GM12878 (cell line): ENCODE data around the gene TGFB3. TPM values are rescaled to one million over a fixed set of nuclear protein-coding genes. Genes with fewer than 3 reads are reported as not detected.

Experiments used
- EP300 ChIP-seq, 2 experiments: fragments of 150-350 bp in 1 of 2; IDR thresholded peaks; 2 replicates each; pipeline ENCODE4 v1.6.1; 2011 to 2012; ENCODE audit warnings: low read depth in 2 of 2, low read length in 2 of 2, borderline replicate concordance in 1 of 2, improper control_type of control experiment in 1 of 2, inconsistent platforms in 1 of 2; ENCODE audit not compliant: control insufficient read depth in 1 of 2
- NR2C1 ChIP-seq: fragments of 450-650 bp; IDR thresholded peaks from 2 replicates; pipeline ENCODE4 v1.6.1; 2017; ENCODE audit warnings: antibody characterized with exemption, mild to moderate bottlenecking, moderate library complexity
- SREBF2 ChIP-seq: IDR thresholded peaks from 2 replicates; pipeline ENCODE4 v1.6.1; 2012; ENCODE audit warnings: mild to moderate bottlenecking, low read length
- SUPT20H ChIP-seq: IDR thresholded peaks from 2 replicates; pipeline ENCODE4 v1.6.1; 2011; ENCODE audit warnings: low read depth, mild to moderate bottlenecking, low read length, moderate library complexity, borderline replicate concordance; ENCODE audit not compliant: control insufficient read depth
- polyA plus RNA-seq, 11 experiments: library from polyadenylated mRNA; depleted of rRNA in 4 of 11; unstranded in 6 of 11; stranded (reverse) in 5 of 11; fragments of >200 nt; fragmentation: Nextera tagmentation in 4 of 11; fragmentation: Illumina TruSeq in 1 of 11; extraction: Ambion mirVana in 4 of 11; extraction: Trizol in 1 of 11; gene quantifications; 1 replicate in 1 of 11; 2 replicates in 10 of 11; pipeline versions ENCODE4 v1.2.1 to v1.2.3, GENCODE V29; 2011 to 2016; ENCODE audit warnings: inconsistent platforms in 2 of 11, missing spikeins in 2 of 11, low read depth in 1 of 11
- total RNA-seq, 4 experiments: library from RNA; depleted of rRNA in 3 of 4; stranded (reverse); fragments of >200 nt in 3 of 4; fragmentation: Illumina TruSeq in 1 of 4; extraction: Trizol in 1 of 4; gene quantifications; 2 replicates each; pipeline versions ENCODE4 v1.2.1 to v1.2.3, GENCODE V29; 2013 to 2021
- TF ChIP-seq, protein P1 (sequence below): IDR thresholded peaks from 2 replicates; pipeline ENCODE4 v1.6.1; 2012; ENCODE audit warnings: low read depth, low read length, improper control_type of control experiment
- TF ChIP-seq, protein P2 (sequence below): fragments of 450-650 bp; IDR thresholded peaks from 2 replicates; pipeline ENCODE4 v1.6.1; 2017; ENCODE audit warnings: mild to moderate bottlenecking

The TGFB3 gene
- total and polyA plus RNA-seq, 10 of the 15 experiments (the other 5 are each of a cell fraction or from before 2014, with no cell fraction given), result 0.27 to 2.6 (median 0.82) TPM

DNA sequence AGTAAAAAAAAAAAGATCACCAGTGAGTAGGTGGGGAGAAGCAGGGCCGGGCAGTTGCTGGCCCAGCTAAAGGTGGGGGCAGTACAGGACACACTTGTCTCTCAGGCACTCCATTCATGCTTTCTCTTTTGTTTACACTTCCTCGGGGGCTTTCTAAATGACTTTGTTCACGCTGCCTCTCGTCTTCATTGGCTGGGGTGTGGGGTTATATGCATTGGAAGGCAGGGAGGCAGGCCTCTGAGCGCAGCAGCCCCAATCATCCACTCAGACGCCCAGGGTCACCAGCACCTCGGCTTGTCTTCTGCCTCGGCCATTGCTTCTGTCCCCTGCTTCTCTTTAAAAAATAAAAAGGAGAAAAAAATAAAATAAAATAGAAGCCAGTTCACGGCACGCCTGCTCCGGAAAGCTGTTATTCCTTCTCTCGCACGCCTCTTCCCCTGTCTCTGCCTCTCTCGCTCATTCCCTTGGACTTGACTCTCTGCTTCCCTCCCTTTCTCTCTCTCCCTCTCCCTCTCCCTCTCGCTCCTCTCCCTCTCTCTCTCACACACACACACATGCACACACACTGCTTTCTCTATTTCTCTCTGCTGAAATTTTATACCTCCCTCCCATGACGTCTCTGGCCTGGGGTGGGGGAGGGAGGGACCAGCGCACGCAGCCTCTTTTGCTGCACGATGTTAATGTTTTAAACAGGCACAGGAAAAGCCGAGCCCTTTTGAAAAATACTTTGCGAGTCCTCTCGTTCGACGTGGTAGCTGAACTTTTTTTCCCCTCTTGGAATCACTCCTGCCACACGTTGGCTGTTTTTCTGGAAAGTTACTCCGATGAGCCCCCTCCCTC is at the start of gene TGFB3 (continued):
- TF ChIP-seq, protein P1, sequence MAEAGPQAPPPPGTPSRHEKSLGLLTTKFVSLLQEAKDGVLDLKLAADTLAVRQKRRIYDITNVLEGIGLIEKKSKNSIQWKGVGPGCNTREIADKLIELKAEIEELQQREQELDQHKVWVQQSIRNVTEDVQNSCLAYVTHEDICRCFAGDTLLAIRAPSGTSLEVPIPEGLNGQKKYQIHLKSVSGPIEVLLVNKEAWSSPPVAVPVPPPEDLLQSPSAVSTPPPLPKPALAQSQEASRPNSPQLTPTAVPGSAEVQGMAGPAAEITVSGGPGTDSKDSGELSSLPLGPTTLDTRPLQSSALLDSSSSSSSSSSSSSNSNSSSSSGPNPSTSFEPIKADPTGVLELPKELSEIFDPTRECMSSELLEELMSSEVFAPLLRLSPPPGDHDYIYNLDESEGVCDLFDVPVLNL, result no peak
- TF ChIP-seq SUPT20H (no peak), SREBF2 (no peak), NR2C1 (no peak), EP300 (IDR thresholded peaks at IDR 0.05; ENCODE audit: borderline replicate concordance in 1 of 2, control insufficient read depth in 1 of 2, low read depth in 2 of 2, low read length in 2 of 2) (no peak)
- TF ChIP-seq, protein P2, sequence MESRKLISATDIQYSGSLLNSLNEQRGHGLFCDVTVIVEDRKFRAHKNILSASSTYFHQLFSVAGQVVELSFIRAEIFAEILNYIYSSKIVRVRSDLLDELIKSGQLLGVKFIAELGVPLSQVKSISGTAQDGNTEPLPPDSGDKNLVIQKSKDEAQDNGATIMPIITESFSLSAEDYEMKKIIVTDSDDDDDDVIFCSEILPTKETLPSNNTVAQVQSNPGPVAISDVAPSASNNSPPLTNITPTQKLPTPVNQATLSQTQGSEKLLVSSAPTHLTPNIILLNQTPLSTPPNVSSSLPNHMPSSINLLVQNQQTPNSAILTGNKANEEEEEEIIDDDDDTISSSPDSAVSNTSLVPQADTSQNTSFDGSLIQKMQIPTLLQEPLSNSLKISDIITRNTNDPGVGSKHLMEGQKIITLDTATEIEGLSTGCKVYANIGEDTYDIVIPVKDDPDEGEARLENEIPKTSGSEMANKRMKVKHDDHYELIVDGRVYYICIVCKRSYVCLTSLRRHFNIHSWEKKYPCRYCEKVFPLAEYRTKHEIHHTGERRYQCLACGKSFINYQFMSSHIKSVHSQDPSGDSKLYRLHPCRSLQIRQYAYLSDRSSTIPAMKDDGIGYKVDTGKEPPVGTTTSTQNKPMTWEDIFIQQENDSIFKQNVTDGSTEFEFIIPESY, result no peak
